Sigmoid colon (tissue), 4 donors: Measurements from ENCODE around the gene ZDHHC11B.
"Not testable (repeated sequence)": the region's sequence is repeated elsewhere in the genome, so short reads cannot be mapped to it uniquely, and the experiment has no call there.

ENCODE experiments used
- EP300 ChIP-seq, 4 donors: sonication (generic); formaldehyde crosslinking; IDR thresholded peaks; one replicate each; pipeline ENCODE4 v1.6.1; 2017; ENCODE audit warnings: antibody characterized with exemption in 4 of 4
- POLR2A ChIP-seq, 2 donors: fragments of 450-650 bp; IDR thresholded peaks; one replicate each; pipeline ENCODE4 v1.6.1; 2016; ENCODE audit warnings: antibody characterized with exemption in 2 of 2, mild to moderate bottlenecking in 2 of 2, moderate library complexity in 2 of 2
- TF ChIP-seq, protein P1 (sequence below), 4 experiments: fragments of 450-650 bp in 3 of 4; fragments of 200-600 bp in 1 of 4; IDR thresholded peaks; one replicate each; pipeline ENCODE4 v1.5.1; 2016 to 2019; ENCODE audit warnings: antibody characterized with exemption in 4 of 4, mild to moderate bottlenecking in 3 of 4, moderate library complexity in 2 of 4

- TF ChIP-seq, protein P1, sequence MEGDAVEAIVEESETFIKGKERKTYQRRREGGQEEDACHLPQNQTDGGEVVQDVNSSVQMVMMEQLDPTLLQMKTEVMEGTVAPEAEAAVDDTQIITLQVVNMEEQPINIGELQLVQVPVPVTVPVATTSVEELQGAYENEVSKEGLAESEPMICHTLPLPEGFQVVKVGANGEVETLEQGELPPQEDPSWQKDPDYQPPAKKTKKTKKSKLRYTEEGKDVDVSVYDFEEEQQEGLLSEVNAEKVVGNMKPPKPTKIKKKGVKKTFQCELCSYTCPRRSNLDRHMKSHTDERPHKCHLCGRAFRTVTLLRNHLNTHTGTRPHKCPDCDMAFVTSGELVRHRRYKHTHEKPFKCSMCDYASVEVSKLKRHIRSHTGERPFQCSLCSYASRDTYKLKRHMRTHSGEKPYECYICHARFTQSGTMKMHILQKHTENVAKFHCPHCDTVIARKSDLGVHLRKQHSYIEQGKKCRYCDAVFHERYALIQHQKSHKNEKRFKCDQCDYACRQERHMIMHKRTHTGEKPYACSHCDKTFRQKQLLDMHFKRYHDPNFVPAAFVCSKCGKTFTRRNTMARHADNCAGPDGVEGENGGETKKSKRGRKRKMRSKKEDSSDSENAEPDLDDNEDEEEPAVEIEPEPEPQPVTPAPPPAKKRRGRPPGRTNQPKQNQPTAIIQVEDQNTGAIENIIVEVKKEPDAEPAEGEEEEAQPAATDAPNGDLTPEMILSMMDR (IDR thresholded peaks at IDR 0.05): not testable (repeated sequence)
- not testable (repeated sequence) for TF ChIP-seq POLR2A, EP300 (IDR thresholded peaks at IDR 0.05)
These were observed 23.4 kb upstream of the ZDHHC11B start for GRCh38 chr5:807719-808514.
